ENCODE measurements around the gene BEST1. TPM values are rescaled to one million over a fixed set of nuclear protein-coding genes. Genes with fewer than 3 reads are reported as not detected.

The BEST1 gene
- total RNA-seq, 1 donor from 2014 or later, result not detected

GRCh38 chr11:61918938-61919704 lies 31.0 kb upstream of the BEST1 start:
- Mint-ChIP-seq H3K4me1 (peaks cover 30% of the 10 kb centered on the region), H3K4me3 (peak overlapping the region; percentile 85), H3K9me3 (no peaks in the 10 kb centered on the region), H3K27me3 (ENCODE audit: insufficient read depth, low read depth) (peaks cover 26% of the 10 kb centered on the region), H3K27ac (no peak overlapping the region), H3K36me3 (no peaks in the 10 kb centered on the region)
- Histone ChIP-seq H3K79me2 (ENCODE audit: low read depth) (no peaks in the 10 kb centered on the region), H3K36me3 (no peaks in the 10 kb centered on the region), H3F3A (ENCODE audit: low read depth) (peaks cover 10% of the 10 kb centered on the region), H3K27ac (no peak overlapping the region), H4K20me1 (ENCODE audit: low read depth) (no peaks in the 10 kb centered on the region), H3K9me3 (ENCODE audit: low read depth) (no peaks in the 10 kb centered on the region), H3K27me3 (peaks cover 41% of the 10 kb centered on the region), H3K9ac (no peak overlapping the region), H2AFZ (replicated peaks) (no peak overlapping the region), H3K4me3 (no peak overlapping the region), H3K4me2 (no peak overlapping the region), H3K4me1 (peaks cover 16% of the 10 kb centered on the region)
- DNase-seq (ENCODE audit: low spot score), result no peak
- TF ChIP-seq CTCF (IDR thresholded peaks at IDR 0.05) (no peak), EZH2 (IDR thresholded peaks at IDR 0.05) (peak; percentile 4)

- Histone ChIP-seq H3K36me3 (no peaks in the 10 kb centered on the region), H3K9me3 (ENCODE audit: low read depth) (no peaks in the 10 kb centered on the region), H3K27ac (no peak overlapping the region), H3F3A (ENCODE audit: low read depth) (peaks cover 17% of the 10 kb centered on the region), H3K9ac (no peak overlapping the region), H2AFZ (replicated peaks) (no peak overlapping the region), H4K20me1 (ENCODE audit: low read depth) (no peaks in the 10 kb centered on the region), H3K4me2 (no peak overlapping the region), H3K79me2 (ENCODE audit: low read depth) (no peaks in the 10 kb centered on the region), H3K27me3 (peaks cover 41% of the 10 kb centered on the region), H3K4me1 (peaks cover 16% of the 10 kb centered on the region), H3K4me3 (no peak overlapping the region)
- Mint-ChIP-seq H3K9me3 (no peaks in the 10 kb centered on the region), H3K36me3 (no peaks in the 10 kb centered on the region), H3K4me1 (peaks cover 37% of the 10 kb centered on the region), H3K4me3 (no peak overlapping the region), H3K27me3 (ENCODE audit: insufficient read depth, low read depth) (peaks cover 26% of the 10 kb centered on the region), H3K27ac (peak overlapping the region; percentile 81)
- no peak for TF ChIP-seq CTCF (IDR thresholded peaks at IDR 0.05)
- TF ChIP-seq EZH2phosphoT487 (IDR thresholded peaks at IDR 0.05), result no peak
- TF ChIP-seq EZH2 (IDR thresholded peaks at IDR 0.05), result no peak
- no peak for DNase-seq (ENCODE audit: low spot score)
Observed at GRCh38 chr11:61919705-61920631, 30.2 kb upstream of the BEST1 start.

- Mint-ChIP-seq H3K4me3 (no peak overlapping the region), H3K27me3 (ENCODE audit: insufficient read depth, low read depth) (peaks cover 24% of the 10 kb centered on the region), H3K27ac (no peak overlapping the region), H3K36me3 (no peaks in the 10 kb centered on the region), H3K9me3 (no peaks in the 10 kb centered on the region), H3K4me1 (peaks cover 44% of the 10 kb centered on the region)
- no peak for TF ChIP-seq EZH2phosphoT487 (IDR thresholded peaks at IDR 0.05)
- TF ChIP-seq EZH2 (IDR thresholded peaks at IDR 0.05), result no peak
- TF ChIP-seq CTCF (IDR thresholded peaks at IDR 0.05), result no peak
- Histone ChIP-seq H3K27me3 (peaks cover 33% of the 10 kb centered on the region), H2AFZ (replicated peaks) (no peak overlapping the region), H3K4me1 (peaks cover 16% of the 10 kb centered on the region), H3K27ac (no peak overlapping the region), H3K9me3 (ENCODE audit: low read depth) (no peaks in the 10 kb centered on the region), H3K4me3 (no peak overlapping the region), H4K20me1 (ENCODE audit: low read depth) (no peaks in the 10 kb centered on the region), H3K9ac (no peak overlapping the region), H3F3A (ENCODE audit: low read depth) (peaks cover 22% of the 10 kb centered on the region), H3K4me2 (no peak overlapping the region), H3K79me2 (ENCODE audit: low read depth) (no peaks in the 10 kb centered on the region), H3K36me3 (no peaks in the 10 kb centered on the region)
- DNase-seq (ENCODE audit: low spot score), result no peak
Observed at GRCh38 chr11:61921446-61921845, 28.7 kb upstream of the BEST1 start.

All from neural progenitor cell (in vitro differentiated cells).